Spleen (tissue), 11 donors: ENCODE measurements around the gene ADCK2. TPM values are rescaled to one million over a fixed set of nuclear protein-coding genes. Genes with fewer than 3 reads are reported as not detected.

Source experiments
- DNase-seq: peaks from one replicate; pipeline ENCODE4 v3.0.0-alpha.2; 2020
- H3K27ac ChIP-seq, 8 donors: fragments of 200-600 bp; sonication (generic) in 7 of 8; 1 replicate in 4 of 8; 2 replicates in 4 of 8; pipeline versions ENCODE4 v1.5.0 to v1.8.0; 2016 to 2021; ENCODE audit warnings: inconsistent platforms in 4 of 8, mild to moderate bottlenecking in 4 of 8, moderate library complexity in 1 of 8
- H3K27me3 ChIP-seq, 7 donors: fragments of 200-600 bp; sonication (generic) in 6 of 7; replicated peaks in 1 of 7; 1 replicate in 4 of 7; 2 replicates in 3 of 7; pipeline versions ENCODE4 v1.5.0 to v1.8.0; 2016 to 2021; ENCODE audit warnings: inconsistent platforms in 3 of 7, mild to moderate bottlenecking in 1 of 7
- H3K36me3 ChIP-seq, 6 donors: fragments of 200-600 bp; sonication (generic) in 5 of 6; 1 replicate in 4 of 6; 2 replicates in 2 of 6; pipeline versions ENCODE4 v1.5.0 to v1.8.0; 2016 to 2021; ENCODE audit warnings: inconsistent platforms in 2 of 6
- H3K4me1 ChIP-seq, 6 donors: fragments of 200-600 bp; sonication (generic) in 5 of 6; 1 replicate in 3 of 6; 2 replicates in 3 of 6; pipeline versions ENCODE4 v1.5.0 to v1.8.0; 2016 to 2021; ENCODE audit warnings: inconsistent platforms in 3 of 6
- H3K4me3 ChIP-seq, 8 donors: fragments of 200-600 bp; sonication (generic) in 7 of 8; 1 replicate in 4 of 8; 2 replicates in 4 of 8; pipeline versions ENCODE4 v1.5.0 to v1.8.0; 2016 to 2021; ENCODE audit warnings: inconsistent platforms in 4 of 8, mild to moderate bottlenecking in 4 of 8, moderate library complexity in 2 of 8
- H3K9me3 ChIP-seq, 8 donors: fragments of 200-600 bp; sonication (generic) in 7 of 8; 1 replicate in 4 of 8; 2 replicates in 4 of 8; pipeline versions ENCODE4 v1.5.0 to v1.8.0; 2016 to 2021; ENCODE audit warnings: inconsistent platforms in 4 of 8
- POLR2A ChIP-seq, 3 donors: fragments of 450-650 bp; IDR thresholded peaks; one replicate each; pipeline ENCODE4 v1.5.1; 2017; ENCODE audit warnings: antibody characterized with exemption in 3 of 3, mild to moderate bottlenecking in 1 of 3
- POLR2AphosphoS5 ChIP-seq, 3 donors: sonication (generic); formaldehyde crosslinking; IDR thresholded peaks; one replicate each; pipeline ENCODE4 v1.5.1; 2017; ENCODE audit warnings: antibody characterized with exemption in 3 of 3
- WGBS, 5 donors: extraction: QIAGEN DNeasy Blood & Tissue Kit in 3 of 5; methylation state at CpG; one replicate each; pipeline versions ENCODE4 v1.1.5 to v1.1.7; 2013 to 2018; 5-methylcytosine and 5-hydroxymethylcytosine counted together
- intact Hi-C: fragments of 100-400 bp; cut with DNase I; formaldehyde crosslinking; loops from one replicate; pipeline ENCODE4 v1.15.0; 2023; ENCODE audit warnings: low total_unique reads
- polyA plus RNA-seq, 3 donors: library from polyadenylated mRNA; stranded (reverse); fragments of 200-250 nt; gene quantifications; one replicate each; pipeline ENCODE4 v1.2.1, GENCODE V29; 2013
- total RNA-seq, 7 donors: library from RNA; depleted of rRNA in 3 of 7; stranded (reverse); fragments of >200 nt in 3 of 7; fragmentation: NEBNext Ultra II Directional in 4 of 7; extraction: Animal tissue kit (Norgen Biotek cat#: 25700) in 4 of 7; gene quantifications; one replicate each; pipeline versions ENCODE4 v1.1.0 to v1.2.1, GENCODE V29; 2016 to 2021
- TF ChIP-seq, protein P1 (sequence below), 11 experiments: fragments of 200-600 bp in 7 of 11; fragments of 450-650 bp in 4 of 11; sonication (generic) in 4 of 11; IDR thresholded peaks in 8 of 11; conservative IDR thresholded peaks in 3 of 11; 1 replicate in 7 of 11; 2 replicates in 4 of 11; pipeline versions ENCODE4 v1.4.0 to v1.8.0; 2016 to 2021; ENCODE audit warnings: antibody characterized with exemption in 11 of 11, inconsistent platforms in 4 of 11, mild to moderate bottlenecking in 1 of 11
- donor health status: healthy with polysubstance abuse.
- donor health status: DM: no; HTN: no; CAD: no; lungs with moderate emphysema.
- donor health status: DM: no; HTN: no; CAD: no.
- donor health status: Bipolar disorder and iron deficiency.
- donor health status: healthy.
- donor health status: DM: no; HTN: no; CAD: no.
- donor health status: DM: yes; HTN: yes; CAD: no.

ADCK2 gene
- total and polyA plus RNA-seq, 10 donors, result 10.6 to 25.2 (median 18.5) TPM

GRCh38 chr7:140635816-140636215, 36.9 kb upstream of the ADCK2 start:
- no peak for DNase-seq
- TF ChIP-seq POLR2AphosphoS5 (IDR thresholded peaks at IDR 0.05) (no peak), POLR2A (IDR thresholded peaks at IDR 0.05) (no peak)
- TF ChIP-seq, protein P1, sequence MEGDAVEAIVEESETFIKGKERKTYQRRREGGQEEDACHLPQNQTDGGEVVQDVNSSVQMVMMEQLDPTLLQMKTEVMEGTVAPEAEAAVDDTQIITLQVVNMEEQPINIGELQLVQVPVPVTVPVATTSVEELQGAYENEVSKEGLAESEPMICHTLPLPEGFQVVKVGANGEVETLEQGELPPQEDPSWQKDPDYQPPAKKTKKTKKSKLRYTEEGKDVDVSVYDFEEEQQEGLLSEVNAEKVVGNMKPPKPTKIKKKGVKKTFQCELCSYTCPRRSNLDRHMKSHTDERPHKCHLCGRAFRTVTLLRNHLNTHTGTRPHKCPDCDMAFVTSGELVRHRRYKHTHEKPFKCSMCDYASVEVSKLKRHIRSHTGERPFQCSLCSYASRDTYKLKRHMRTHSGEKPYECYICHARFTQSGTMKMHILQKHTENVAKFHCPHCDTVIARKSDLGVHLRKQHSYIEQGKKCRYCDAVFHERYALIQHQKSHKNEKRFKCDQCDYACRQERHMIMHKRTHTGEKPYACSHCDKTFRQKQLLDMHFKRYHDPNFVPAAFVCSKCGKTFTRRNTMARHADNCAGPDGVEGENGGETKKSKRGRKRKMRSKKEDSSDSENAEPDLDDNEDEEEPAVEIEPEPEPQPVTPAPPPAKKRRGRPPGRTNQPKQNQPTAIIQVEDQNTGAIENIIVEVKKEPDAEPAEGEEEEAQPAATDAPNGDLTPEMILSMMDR (IDR thresholded peaks at IDR 0.05 in 8 of 11, conservative IDR thresholded peaks at IDR 0.05 in 3 of 11), result no peak
- intact Hi-C loops, result no loop called here
- Histone ChIP-seq H3K27me3 (peaks cover 0 to 49% (median 12%) of the 10 kb centered on the region in 7 donors), H3K4me1 (peaks cover 2 to 60% (median 31%) of the 10 kb centered on the region in 6 donors), H3K9me3 (no peaks in the 10 kb centered on the region), H3K27ac (peak overlapping the region in 6 of 8 donors; percentile 13 to 60 (median 42)), H3K36me3 (no peaks in the 10 kb centered on the region), H3K4me3 (no peak overlapping the region)
- WGBS, 5 donors, result 57 to 87% (median 68%) methylated on average over 5 of the region's 5 CpGs

DNA sequence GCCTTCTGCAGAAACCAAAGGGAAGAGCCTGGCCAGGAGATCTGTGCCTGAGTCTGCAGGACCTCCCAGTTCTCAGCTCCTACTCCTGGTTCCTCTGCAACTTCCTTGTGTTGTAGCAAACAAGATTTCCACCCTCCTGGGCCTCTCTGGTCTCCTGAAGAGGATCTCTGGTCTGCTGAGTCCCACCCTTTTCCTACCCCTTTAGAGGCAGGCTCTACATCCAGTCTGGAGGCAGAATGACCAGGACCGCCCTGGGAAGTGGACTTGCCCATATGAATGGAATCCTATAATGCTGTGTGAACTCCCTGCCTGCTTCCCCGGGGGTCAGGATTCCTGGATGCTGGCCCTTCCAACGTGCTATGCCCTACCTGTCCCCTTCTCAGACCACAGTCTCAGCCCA, 35.3 kb upstream of the ADCK2 start:
- Histone ChIP-seq H3K9me3 (no peaks in the 10 kb centered on the region), H3K4me1 (peaks cover 10 to 76% (median 45%) of the 10 kb centered on the region in 6 donors), H3K4me3 (no peak overlapping the region), H3K27me3 (peaks cover 0 to 65% (median 18%) of the 10 kb centered on the region in 7 donors), H3K27ac (peak overlapping the region in 4 of 8 donors; percentile 46 to 85 (median 82)), H3K36me3 (no peaks in the 10 kb centered on the region)
- TF ChIP-seq POLR2AphosphoS5 (IDR thresholded peaks at IDR 0.05) (no peak), POLR2A (IDR thresholded peaks at IDR 0.05) (no peak)
- TF ChIP-seq, protein P1 (IDR thresholded peaks at IDR 0.05 in 8 of 11, conservative IDR thresholded peaks at IDR 0.05 in 3 of 11), result no peak
- no peak for DNase-seq
- WGBS, 5 donors, result 62 to 87% (median 70%) methylated on average over 2 to 3 of the region's 3 CpGs
- intact Hi-C loops, result no loop called here

- DNase-seq, result peak; percentile 46
- Histone ChIP-seq H3K9me3 (no peaks in the 10 kb centered on the region), H3K4me3 (peak overlapping the region in 3 of 8 donors; percentile 53 to 76 (median 61)), H3K27me3 (peaks cover 0 to 72% (median 18%) of the 10 kb centered on the region in 7 donors), H3K36me3 (no peaks in the 10 kb centered on the region), H3K4me1 (peaks cover 10 to 78% (median 45%) of the 10 kb centered on the region in 6 donors), H3K27ac (peak overlapping the region in 5 of 8 donors; percentile 80 to 85 (median 84))
- intact Hi-C loops, result no loop called here
- TF ChIP-seq POLR2AphosphoS5 (IDR thresholded peaks at IDR 0.05), result peak in 1 of 3 donors; percentile 53
- no peak for TF ChIP-seq POLR2A (IDR thresholded peaks at IDR 0.05)
- 80 to 86% (median 84%) methylated on average over 6 of the region's 6 CpGs for WGBS, 5 donors
Observed at GRCh38 chr7:140638173-140638791, 34.5 kb upstream of the ADCK2 start.

DNA sequence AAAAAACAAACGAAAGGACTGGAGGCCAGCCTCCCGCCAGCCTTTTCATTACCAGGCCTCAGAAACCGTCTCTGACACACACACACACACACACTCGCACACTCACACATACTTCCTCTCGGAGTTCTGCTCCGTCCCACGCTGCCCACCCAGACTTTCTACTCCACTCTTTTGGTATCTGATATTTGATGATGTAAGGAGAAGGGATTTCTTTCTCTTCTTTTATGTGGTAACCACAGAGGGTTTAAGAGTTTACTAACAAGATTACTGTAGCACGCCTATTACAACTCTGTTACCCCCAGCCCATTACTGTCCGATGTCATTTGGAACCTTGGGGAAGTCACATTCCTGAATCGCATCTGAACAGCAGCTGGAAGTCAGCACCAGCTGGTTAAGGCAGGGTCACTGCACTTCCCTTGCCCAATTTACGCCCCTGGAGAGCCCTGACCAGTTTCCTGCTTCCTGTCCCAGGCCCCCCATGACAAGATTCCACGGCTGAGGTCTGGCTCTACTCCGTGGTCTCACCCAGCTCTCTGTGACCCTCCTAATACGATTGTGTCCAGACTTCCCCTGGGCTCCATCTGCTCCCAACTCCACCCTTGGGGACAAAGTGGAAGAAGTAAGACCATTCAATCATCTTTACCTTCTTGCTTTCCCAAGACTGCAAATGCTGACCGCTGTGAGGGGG, 33.2 kb upstream of the ADCK2 start:
- no peaks in the 10 kb centered on the region for H3K9me3 ChIP-seq
- peaks cover 0 to 74% (median 18%) of the 10 kb centered on the region in 7 donors for H3K27me3 ChIP-seq
- intact Hi-C loops, result no loop called here
- TF ChIP-seq POLR2A (IDR thresholded peaks at IDR 0.05), result no peak
- TF ChIP-seq, protein P1 (IDR thresholded peaks at IDR 0.05 in 8 of 11, conservative IDR thresholded peaks at IDR 0.05 in 3 of 11), result no peak
- peak in 1 of 3 donors; percentile 28 for TF ChIP-seq POLR2AphosphoS5 (IDR thresholded peaks at IDR 0.05)
- 4 to 8% (median 5%) methylated on average over 15 of the region's 15 CpGs for WGBS, 5 donors
- peak overlapping the region; percentile 39 to 76 (median 50) for H3K4me3 ChIP-seq
- H3K27ac ChIP-seq, result peak overlapping the region; percentile 42 to 85 (median 80)
- peak; percentile 62 for DNase-seq
- H3K4me1 ChIP-seq, result peaks cover 10 to 84% (median 47%) of the 10 kb centered on the region in 6 donors
- no peaks in the 10 kb centered on the region for H3K36me3 ChIP-seq
